GM18519 (cell line): ENCODE results near the gene NAT8L.

Experiments used
- ATAC-seq: cut with Tn5 transposase; IDR thresholded peaks from one replicate; pipeline ENCODE4 v1.9.1; 2021; ENCODE audit warnings: mild to moderate bottlenecking, moderate library complexity; ENCODE audit not compliant: unreplicated experiment, low FRiP score

The NAT8L gene

GRCh38 chr4:2044542-2045517 is 14.3 kb upstream of the NAT8L start:
- no peak for ATAC-seq

- ATAC-seq: no peak
Measured at GRCh38 chr4:2045518-2045951, 13.6 kb upstream of the NAT8L start.

DNA sequence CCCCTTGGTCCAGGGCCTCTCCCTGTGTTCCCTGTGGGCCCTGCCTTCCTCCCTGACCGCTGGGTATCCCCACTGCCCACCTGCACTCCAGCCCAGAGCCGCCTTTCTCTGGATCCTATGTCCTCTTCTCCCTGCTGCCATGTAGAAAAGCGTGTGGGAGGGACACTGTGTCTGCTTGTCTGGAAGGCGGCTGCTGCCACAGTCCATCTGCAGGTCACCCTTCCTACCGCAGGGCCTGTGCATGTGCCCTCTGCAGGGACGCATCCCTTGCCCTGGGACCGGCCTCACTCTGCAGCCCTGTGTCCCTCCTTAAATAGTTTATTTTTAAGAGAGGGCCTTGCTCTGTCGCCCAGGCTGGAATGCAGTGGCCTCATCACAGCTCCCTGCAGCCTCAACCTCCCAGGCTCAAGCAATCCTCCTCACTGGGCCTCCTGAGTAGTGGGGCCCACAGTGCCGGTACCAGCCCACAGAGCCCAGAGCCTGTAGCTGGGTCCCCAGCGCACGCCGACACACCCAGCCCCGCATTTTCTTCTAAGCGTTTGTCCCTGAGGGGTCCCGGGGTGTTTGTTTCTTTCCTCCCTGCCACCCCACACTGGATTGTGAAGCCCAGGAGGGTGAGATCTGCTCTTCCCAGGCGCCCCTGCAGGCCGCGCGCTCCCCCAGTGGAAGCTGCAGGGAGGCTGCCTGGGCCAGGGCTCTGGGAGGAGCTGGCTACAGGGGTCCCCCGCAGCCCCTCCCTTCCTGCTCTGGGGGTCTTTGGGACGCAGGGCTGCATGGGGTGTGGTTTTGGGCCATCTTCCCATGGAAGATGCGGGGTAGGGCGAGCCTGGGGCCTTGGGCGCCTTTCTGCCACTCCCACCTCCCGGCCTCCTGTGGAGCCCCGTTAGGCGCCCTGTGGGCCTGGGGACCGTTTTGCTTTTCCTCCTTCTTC is 12.8 kb upstream of the NAT8L start:
- ATAC-seq: no peak

- no peak for ATAC-seq
Measured at GRCh38 chr4:2047031-2047660, 12.0 kb upstream of the NAT8L start.

GRCh38 chr4:2047781-2048581 is 11.1 kb upstream of the NAT8L start:
- ATAC-seq: no peak

- ATAC-seq: no peak
Measured at GRCh38 chr4:2048831-2049230, 10.3 kb upstream of the NAT8L start.

- ATAC-seq: no peak
Measured at GRCh38 chr4:2049381-2049780, 9.7 kb upstream of the NAT8L start.

DNA sequence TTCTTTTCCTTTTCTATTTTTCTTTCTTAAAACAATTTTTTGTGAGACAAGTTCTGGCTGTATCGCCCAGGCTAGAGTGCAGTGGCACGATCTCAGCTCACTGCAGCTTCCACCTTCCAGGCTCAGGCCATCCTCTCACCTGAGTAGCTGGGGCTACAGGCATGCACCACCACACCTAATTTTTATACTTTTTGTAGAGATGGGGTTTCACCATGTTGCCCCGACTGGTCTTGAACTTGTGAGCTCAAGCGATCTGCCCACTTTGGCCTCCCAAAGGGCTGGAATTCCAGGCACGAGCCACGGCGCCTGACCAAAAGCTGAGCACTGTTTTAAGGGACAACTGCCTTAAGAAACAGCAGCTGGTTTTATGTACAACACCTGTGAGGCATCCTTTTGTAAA is 9.3 kb upstream of the NAT8L start:
- ATAC-seq: no peak

DNA sequence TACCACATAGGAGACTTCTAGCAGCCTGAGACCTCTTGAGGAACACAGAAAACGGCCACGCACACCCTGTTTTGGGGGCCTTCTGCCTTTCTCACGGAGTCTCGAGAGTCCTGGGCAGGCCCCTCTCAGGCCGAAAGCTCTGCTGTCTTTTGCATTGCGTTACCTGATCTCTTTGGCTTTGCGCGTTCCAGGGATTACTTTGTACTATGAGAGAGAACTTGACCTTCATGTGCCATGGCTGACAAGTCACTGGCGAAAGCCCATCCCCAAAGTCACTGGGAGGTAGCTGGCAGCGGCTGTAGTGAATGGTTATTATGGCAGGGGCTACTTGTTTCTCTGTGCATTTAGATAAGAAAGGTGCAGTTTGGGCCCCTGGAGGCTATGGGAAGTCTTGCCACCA is 8.0 kb upstream of the NAT8L start:
- ATAC-seq: no peak

DNA sequence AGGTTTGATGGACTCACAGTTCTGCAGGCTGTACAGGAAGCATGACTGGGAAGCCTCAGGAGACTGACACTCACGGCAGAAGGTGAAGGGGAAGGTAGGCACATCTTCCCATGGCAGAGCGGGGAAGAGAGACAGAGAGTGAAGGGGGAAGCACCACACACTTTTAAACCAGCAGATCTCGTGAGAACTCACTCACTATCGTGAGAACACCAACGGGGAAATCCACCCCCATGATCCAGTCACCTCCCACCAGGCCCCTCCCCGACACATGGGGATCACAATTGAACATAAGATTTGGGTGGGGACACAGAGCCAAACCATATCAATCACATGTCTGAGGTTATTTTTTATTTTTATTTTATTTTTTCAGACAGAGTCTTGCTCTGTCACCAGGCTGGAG is 4.9 kb upstream of the NAT8L start:
- no peak for ATAC-seq

- ATAC-seq: no peak
Measured at GRCh38 chr4:2057382-2058065, 1.6 kb upstream of the NAT8L start.

- no peak for ATAC-seq
Measured at GRCh38 chr4:2058264-2059045, 672 bp upstream of the NAT8L start.

- no peak for ATAC-seq
Measured at GRCh38 chr4:2059726-2060602, 837 bp downstream of the NAT8L start.

- no peak for ATAC-seq
Measured at GRCh38 chr4:2060611-2061185, 1.6 kb downstream of the NAT8L start.

DNA sequence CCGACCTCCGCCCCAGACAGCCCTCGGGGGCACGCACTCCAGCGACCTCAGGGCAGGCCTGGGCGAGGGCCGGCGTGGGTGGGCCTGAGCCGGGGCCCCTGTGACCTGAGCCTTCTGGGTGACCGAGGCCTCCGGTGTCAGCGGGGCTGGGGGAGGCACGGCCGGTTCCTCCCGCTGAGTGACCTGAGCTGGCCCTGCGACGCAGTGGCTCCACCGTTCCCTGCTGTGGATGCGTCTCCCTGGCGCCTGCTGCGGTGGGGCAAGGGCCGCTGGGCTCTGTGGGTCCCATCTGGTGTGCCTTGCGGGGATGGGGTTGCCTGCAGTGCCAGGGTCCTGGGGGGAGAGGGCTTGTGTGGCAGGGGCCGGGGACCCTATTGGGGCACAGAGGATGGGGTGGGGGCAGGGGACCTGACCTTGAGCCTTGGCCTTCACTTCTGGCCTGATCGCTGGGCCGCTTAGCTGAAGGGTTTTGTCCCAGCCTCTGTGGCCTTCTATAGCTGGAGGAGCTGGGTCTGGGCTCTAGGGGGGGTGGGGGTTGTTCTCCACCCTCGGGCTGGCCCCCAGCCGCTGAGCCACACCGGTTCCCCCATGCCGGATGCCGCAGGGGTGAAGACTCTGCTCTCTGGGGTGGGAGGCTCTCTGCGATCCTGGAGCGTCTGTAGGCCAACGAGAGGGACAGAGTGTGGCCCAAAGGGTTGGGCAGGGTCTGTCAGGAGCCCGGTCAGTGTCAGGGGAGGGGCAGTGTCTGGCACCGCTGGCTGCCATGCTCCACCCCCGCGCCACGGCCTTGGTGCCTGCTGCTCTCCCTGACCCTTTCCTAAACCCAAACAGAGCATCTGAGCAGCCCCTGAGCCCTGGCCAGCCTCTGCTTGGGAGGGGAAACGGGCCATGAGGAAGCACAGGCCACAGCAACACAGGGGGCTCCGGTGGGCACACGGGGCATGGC is 2.3 kb downstream of the NAT8L start:
- no peak for ATAC-seq

GRCh38 chr4:2062168-2062807 is 3.2 kb downstream of the NAT8L start:
- ATAC-seq: no peak
